ENCODE results near the gene ISYNA1.
A peak's percentile ranks its signal among the peaks of the same experiment; 100 is the strongest.

The ISYNA1 gene

GRCh38 chr19:18430417-18431144 lies 7.4 kb downstream of the ISYNA1 start:
- Histone ChIP-seq H3K27ac (ENCODE audit: low read depth, low read length) (no peak overlapping the region), H2BK12ac (ENCODE audit: low read length) (no peak overlapping the region), H2AFZ (ENCODE audit: insufficient read depth, low read length, poor library complexity) (no peak overlapping the region), H3K4ac (ENCODE audit: low read depth, low read length) (no peak overlapping the region), H3K36me3 (ENCODE audit: control insufficient read depth in 1 of 2, insufficient read depth in 2 of 2, low read length in 2 of 2) (peaks cover 12 to 16% of the 10 kb centered on the region in 2 experiments), H2BK5ac (ENCODE audit: low read depth, low read length, poor library complexity) (no peak overlapping the region), H4K91ac (ENCODE audit: low read depth, low read length) (no peak overlapping the region), H3K9ac (ENCODE audit: low read length) (no peak overlapping the region), H3K18ac (ENCODE audit: low read length) (no peak overlapping the region), H4K8ac (ENCODE audit: low read depth, low read length) (no peak overlapping the region), H2AK5ac (ENCODE audit: low read length) (no peak overlapping the region), H3K14ac (ENCODE audit: low read length) (no peak overlapping the region), H4K12ac (ENCODE audit: low read depth, low read length) (no peak overlapping the region), H3K4me3 (ENCODE audit: low read depth, low read length) (no peak overlapping the region), H3K23ac (ENCODE audit: low read length) (no peak overlapping the region), H3K9me3 (ENCODE audit: insufficient read depth, low read depth, low read length) (no peaks in the 10 kb centered on the region), H3K4me1 (ENCODE audit: control insufficient read depth in 1 of 2, insufficient read depth in 2 of 2, low read length in 2 of 2) (peaks cover 29 to 30% of the 10 kb centered on the region in 2 experiments), H3K4me2 (ENCODE audit: low read length) (no peak overlapping the region), H2BK120ac (ENCODE audit: insufficient read depth, low read length, poor library complexity) (no peak overlapping the region), H3K79me1 (ENCODE audit: low read length) (peaks cover 20% of the 10 kb centered on the region), H3K79me2 (ENCODE audit: control insufficient read depth, insufficient read depth, low read length, poor library complexity) (peaks cover 7% of the 10 kb centered on the region), H3K27me3 (ENCODE audit: insufficient read depth, low read length) (no peaks in the 10 kb centered on the region)
- no CpG with 5 or more reads among the region's 21 CpGs for WGBS (ENCODE audit: extremely low coverage, insufficient coverage, insufficient read length)
- no peak for DNase-seq

- Histone ChIP-seq H2BK5ac (ENCODE audit: low read depth, low read length, poor library complexity) (peak overlapping the region; percentile 45), H3K9ac (ENCODE audit: low read length) (peak overlapping the region; percentile 24), H3K14ac (ENCODE audit: low read length) (peak overlapping the region; percentile 36), H2BK12ac (ENCODE audit: low read length) (peak overlapping the region; percentile 25), H3K79me1 (ENCODE audit: low read length) (peaks cover 20% of the 10 kb centered on the region), H3K36me3 (ENCODE audit: control insufficient read depth in 1 of 2, insufficient read depth in 2 of 2, low read length in 2 of 2) (peaks cover 5 to 9% of the 10 kb centered on the region in 2 experiments), H3K79me2 (ENCODE audit: control insufficient read depth, insufficient read depth, low read length, poor library complexity) (peaks cover 9% of the 10 kb centered on the region), H3K23ac (ENCODE audit: low read length) (no peak overlapping the region), H4K12ac (ENCODE audit: low read depth, low read length) (peak overlapping the region; percentile 40), H3K4me2 (ENCODE audit: low read length) (peak overlapping the region; percentile 70), H4K8ac (ENCODE audit: low read depth, low read length) (peak overlapping the region; percentile 61), H2BK120ac (ENCODE audit: insufficient read depth, low read length, poor library complexity) (no peak overlapping the region), H3K9me3 (ENCODE audit: insufficient read depth, low read depth, low read length) (no peaks in the 10 kb centered on the region), H3K4me1 (ENCODE audit: control insufficient read depth in 1 of 2, insufficient read depth in 2 of 2, low read length in 2 of 2) (peaks cover 30% of the 10 kb centered on the region in 2 experiments), H3K18ac (ENCODE audit: low read length) (peak overlapping the region; percentile 19), H3K4ac (ENCODE audit: low read depth, low read length) (peak overlapping the region; percentile 34), H2AFZ (ENCODE audit: insufficient read depth, low read length, poor library complexity) (no peak overlapping the region), H3K27ac (ENCODE audit: low read depth, low read length) (no peak overlapping the region), H2AK5ac (ENCODE audit: low read length) (peak overlapping the region; percentile 18), H3K4me3 (ENCODE audit: low read depth, low read length) (peak overlapping the region; percentile 18), H4K91ac (ENCODE audit: low read depth, low read length) (peak overlapping the region; percentile 79), H3K27me3 (ENCODE audit: insufficient read depth, low read length) (no peaks in the 10 kb centered on the region)
- DNase-seq, result no peak
- no CpG with 5 or more reads among the region's 13 CpGs for WGBS (ENCODE audit: extremely low coverage, insufficient coverage, insufficient read length)
Observed at GRCh38 chr19:18429717-18430416, 8.1 kb downstream of the ISYNA1 start.

- H3K4me3 ChIP-seq (ENCODE audit: low read depth, low read length), result peak overlapping the region; percentile 67
- H3K4ac ChIP-seq (ENCODE audit: low read depth, low read length), result peak overlapping the region; percentile 34
- peaks cover 0 to 4% of the 10 kb centered on the region in 2 experiments for H3K36me3 ChIP-seq (ENCODE audit: control insufficient read depth in 1 of 2, insufficient read depth in 2 of 2, low read length in 2 of 2)
- no peaks in the 10 kb centered on the region for H3K27me3 ChIP-seq (ENCODE audit: insufficient read depth, low read length)
- H2BK5ac ChIP-seq (ENCODE audit: low read depth, low read length, poor library complexity), result peak overlapping the region; percentile 50
- peak; percentile 40 to 61 for DNase-seq
- H2BK120ac ChIP-seq (ENCODE audit: insufficient read depth, low read length, poor library complexity), result peak overlapping the region; percentile 52
- H2AK5ac ChIP-seq (ENCODE audit: low read length), result peak overlapping the region; percentile 40
- WGBS (ENCODE audit: extremely low coverage, insufficient coverage, insufficient read length), result no CpG with 5 or more reads among the region's 77 CpGs
- peak overlapping the region; percentile 51 for H2BK12ac ChIP-seq (ENCODE audit: low read length)
- H3K27ac ChIP-seq (ENCODE audit: low read depth, low read length), result peak overlapping the region; percentile 15
- no peak overlapping the region for H3K23ac ChIP-seq (ENCODE audit: low read length)
- H3K9me3 ChIP-seq (ENCODE audit: insufficient read depth, low read depth, low read length), result no peaks in the 10 kb centered on the region
- peak overlapping the region; percentile 36 for H3K14ac ChIP-seq (ENCODE audit: low read length)
- H3K79me1 ChIP-seq (ENCODE audit: low read length), result peaks cover 18% of the 10 kb centered on the region
- H4K12ac ChIP-seq (ENCODE audit: low read depth, low read length), result peak overlapping the region; percentile 7
- peak overlapping the region; percentile 33 for H3K18ac ChIP-seq (ENCODE audit: low read length)
- peaks cover 23 to 24% of the 10 kb centered on the region in 2 experiments for H3K4me1 ChIP-seq (ENCODE audit: control insufficient read depth in 1 of 2, insufficient read depth in 2 of 2, low read length in 2 of 2)
- H4K8ac ChIP-seq (ENCODE audit: low read depth, low read length), result peak overlapping the region; percentile 61
- peak overlapping the region; percentile 70 for H3K4me2 ChIP-seq (ENCODE audit: low read length)
- H3K9ac ChIP-seq (ENCODE audit: low read length), result no peak overlapping the region
- peak overlapping the region; percentile 79 for H4K91ac ChIP-seq (ENCODE audit: low read depth, low read length)
- peaks cover 8% of the 10 kb centered on the region for H3K79me2 ChIP-seq (ENCODE audit: control insufficient read depth, insufficient read depth, low read length, poor library complexity)
- no peak overlapping the region for H2AFZ ChIP-seq (ENCODE audit: insufficient read depth, low read length, poor library complexity)
Observed at GRCh38 chr19:18428787-18429674, 8.9 kb downstream of the ISYNA1 start.

- H3K9me3 ChIP-seq (ENCODE audit: insufficient read depth, low read depth, low read length), result no peaks in the 10 kb centered on the region
- no peak overlapping the region for H3K9ac ChIP-seq (ENCODE audit: low read length)
- no peak overlapping the region for H3K14ac ChIP-seq (ENCODE audit: low read length)
- H3K4me3 ChIP-seq (ENCODE audit: low read depth, low read length), result no peak overlapping the region
- peak overlapping the region; percentile 70 for H3K4me2 ChIP-seq (ENCODE audit: low read length)
- H3K27ac ChIP-seq (ENCODE audit: low read depth, low read length), result no peak overlapping the region
- no peak overlapping the region for H3K23ac ChIP-seq (ENCODE audit: low read length)
- H3K36me3 ChIP-seq (ENCODE audit: control insufficient read depth in 1 of 2, insufficient read depth in 2 of 2, low read length in 2 of 2), result peaks cover 0 to 4% of the 10 kb centered on the region in 2 experiments
- H4K8ac ChIP-seq (ENCODE audit: low read depth, low read length), result peak overlapping the region; percentile 16
- H3K79me2 ChIP-seq (ENCODE audit: control insufficient read depth, insufficient read depth, low read length, poor library complexity), result peaks cover 6% of the 10 kb centered on the region
- no peak overlapping the region for H2BK12ac ChIP-seq (ENCODE audit: low read length)
- H3K18ac ChIP-seq (ENCODE audit: low read length), result no peak overlapping the region
- H4K91ac ChIP-seq (ENCODE audit: low read depth, low read length), result no peak overlapping the region
- H3K79me1 ChIP-seq (ENCODE audit: low read length), result peaks cover 16% of the 10 kb centered on the region
- H2AK5ac ChIP-seq (ENCODE audit: low read length), result peak overlapping the region; percentile 40
- H2BK5ac ChIP-seq (ENCODE audit: low read depth, low read length, poor library complexity), result no peak overlapping the region
- H4K12ac ChIP-seq (ENCODE audit: low read depth, low read length), result no peak overlapping the region
- WGBS (ENCODE audit: extremely low coverage, insufficient coverage, insufficient read length), result no CpG with 5 or more reads among the region's 17 CpGs
- H3K4me1 ChIP-seq (ENCODE audit: control insufficient read depth in 1 of 2, insufficient read depth in 2 of 2, low read length in 2 of 2), result peaks cover 22% of the 10 kb centered on the region in 2 experiments
- H3K4ac ChIP-seq (ENCODE audit: low read depth, low read length), result no peak overlapping the region
- H2BK120ac ChIP-seq (ENCODE audit: insufficient read depth, low read length, poor library complexity), result no peak overlapping the region
- no peaks in the 10 kb centered on the region for H3K27me3 ChIP-seq (ENCODE audit: insufficient read depth, low read length)
- no peak for DNase-seq
- no peak overlapping the region for H2AFZ ChIP-seq (ENCODE audit: insufficient read depth, low read length, poor library complexity)
Observed at GRCh38 chr19:18428173-18428786, 9.7 kb downstream of the ISYNA1 start.
